GM21367 (cell line): ENCODE measurements around the gene TRIM7.
A peak's percentile ranks its signal among the peaks of the same experiment; 100 is the strongest.
"Not testable (repeated sequence)": the region's sequence is repeated elsewhere in the genome, so short reads cannot be mapped to it uniquely, and the experiment has no call there.

Source experiments
- ATAC-seq: cut with Tn5 transposase; IDR thresholded peaks from one replicate; pipeline ENCODE4 v1.9.1; 2021; ENCODE audit not compliant: unreplicated experiment

TRIM7 gene

DNA sequence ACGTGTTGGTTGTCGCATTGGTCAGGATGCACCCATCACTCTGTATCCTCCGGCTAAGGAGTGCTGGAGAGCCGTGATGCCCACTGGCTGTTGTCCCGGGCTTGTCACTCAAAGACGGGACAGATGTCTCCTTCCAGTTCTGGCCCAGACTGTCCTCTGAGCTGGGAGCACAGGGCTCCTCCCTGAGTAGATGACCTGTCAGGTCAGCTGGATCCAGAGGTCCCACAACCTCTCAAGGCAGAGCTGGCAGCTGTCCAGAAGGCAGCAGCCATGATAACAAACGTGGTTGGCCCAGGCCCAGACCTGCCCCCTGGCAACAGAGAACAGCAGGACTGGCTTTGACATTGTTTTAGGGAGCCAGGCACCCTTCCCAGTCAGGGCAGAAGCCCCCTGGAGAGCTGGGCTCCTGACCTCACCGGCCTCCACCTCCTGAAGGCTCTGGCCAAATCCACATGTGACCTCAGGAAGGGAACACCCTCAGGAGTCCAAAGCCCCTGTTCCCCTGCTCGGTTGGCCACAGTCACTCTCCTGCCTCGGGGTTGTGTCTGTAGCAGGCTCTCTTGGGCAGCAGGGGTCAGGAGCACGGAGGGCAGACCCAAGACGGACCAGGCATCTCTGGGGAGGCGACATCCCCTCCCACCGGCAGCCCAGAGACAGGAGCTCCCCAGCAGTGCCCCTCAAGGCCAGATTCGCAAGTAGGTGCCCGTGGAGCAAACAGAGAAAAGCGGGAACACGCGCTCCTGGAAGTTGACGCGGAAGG, 10.3 kb downstream of the TRIM7 start:
- no peak for ATAC-seq

GRCh38 chr5:181193656-181194055, 11.3 kb downstream of the TRIM7 start:
- ATAC-seq, result no peak

GRCh38 chr5:181192337-181193046, 12.5 kb downstream of the TRIM7 start:
- no peak for ATAC-seq

DNA sequence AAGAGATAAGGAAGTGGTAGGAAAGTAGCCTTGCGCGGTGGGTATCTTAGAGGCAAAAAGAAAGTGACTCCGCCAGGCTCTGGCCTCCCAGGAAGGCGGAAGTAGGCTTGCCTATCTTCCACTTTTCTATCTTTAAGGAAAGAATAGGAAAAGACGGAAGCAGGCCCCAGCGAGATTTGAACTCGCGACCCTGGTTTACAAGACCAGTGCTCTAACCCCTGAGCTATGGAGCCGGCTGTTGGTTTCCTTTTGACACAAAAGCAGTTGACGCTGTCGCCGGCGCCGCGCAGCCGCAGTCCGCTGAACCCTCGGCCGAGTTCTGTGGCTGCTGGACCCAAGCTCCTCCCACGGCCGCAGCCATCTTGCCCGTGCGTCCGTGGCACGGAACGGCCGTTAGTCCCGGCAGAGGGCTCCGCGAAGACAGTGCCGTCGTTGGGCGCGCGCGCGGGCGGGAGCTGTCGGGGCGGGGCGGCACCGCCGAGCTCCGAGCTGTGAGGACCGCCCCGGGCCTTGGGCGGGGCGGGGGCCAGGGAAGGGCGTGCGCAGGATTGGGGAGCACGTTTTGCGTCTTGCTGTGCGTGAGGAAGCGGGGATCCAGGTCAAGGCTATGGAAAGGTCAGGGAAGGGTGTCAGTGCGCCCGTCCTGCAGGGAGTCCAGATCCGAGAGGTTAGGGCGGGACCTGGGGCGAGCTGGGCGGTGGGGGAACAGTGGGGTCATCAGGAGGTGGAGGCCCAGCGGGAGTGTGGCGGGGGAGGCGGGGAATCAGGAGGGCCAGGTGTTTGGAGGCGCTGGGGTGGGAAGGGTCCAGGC, 13.3 kb downstream of the TRIM7 start:
- peak; percentile 56 for ATAC-seq

DNA sequence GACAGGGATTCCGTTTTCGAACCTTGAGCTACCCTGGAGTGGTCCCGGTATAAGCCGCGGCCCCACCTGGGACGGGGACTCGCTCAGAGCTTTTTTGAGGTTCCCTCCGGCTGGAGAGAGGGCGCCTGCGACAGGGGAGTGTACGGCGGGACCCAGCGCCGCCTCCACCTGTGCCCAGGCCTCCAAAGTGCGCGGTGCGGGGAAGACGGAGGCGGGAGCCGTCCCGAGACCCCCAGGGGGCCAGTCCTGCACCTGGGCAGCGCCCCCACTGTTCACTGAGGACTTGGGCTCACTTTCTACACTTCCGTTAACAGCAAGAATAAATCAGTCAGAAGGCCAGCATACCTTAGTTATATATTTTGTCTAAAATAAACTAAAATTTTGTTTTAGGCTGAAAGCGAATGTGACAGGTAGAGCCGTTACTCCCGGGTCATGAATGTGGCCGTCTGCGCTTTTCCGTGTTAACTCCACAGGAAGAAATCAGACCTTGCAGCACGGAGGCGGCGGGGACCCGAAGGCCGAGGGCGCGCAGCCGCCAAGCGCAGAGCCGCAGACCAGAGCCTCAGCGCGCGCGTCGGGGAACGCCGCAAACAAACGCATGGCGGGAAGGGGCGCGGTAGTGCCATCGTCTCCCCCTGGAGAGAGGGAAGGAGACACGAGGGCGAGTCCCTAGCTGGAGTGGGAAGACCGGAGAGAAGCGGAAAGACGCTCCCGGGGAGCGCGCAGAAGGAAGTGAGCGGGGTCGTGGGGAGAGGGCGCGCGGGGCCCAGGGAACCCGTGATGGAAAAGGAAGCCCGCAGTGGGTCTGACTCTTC, 14.1 kb downstream of the TRIM7 start:
- ATAC-seq, result no peak

- no peak for ATAC-seq
Observed at GRCh38 chr5:181189962-181190710, 14.9 kb downstream of the TRIM7 start.

GRCh38 chr5:181189363-181189961, 15.5 kb downstream of the TRIM7 start:
- ATAC-seq, result no peak

DNA sequence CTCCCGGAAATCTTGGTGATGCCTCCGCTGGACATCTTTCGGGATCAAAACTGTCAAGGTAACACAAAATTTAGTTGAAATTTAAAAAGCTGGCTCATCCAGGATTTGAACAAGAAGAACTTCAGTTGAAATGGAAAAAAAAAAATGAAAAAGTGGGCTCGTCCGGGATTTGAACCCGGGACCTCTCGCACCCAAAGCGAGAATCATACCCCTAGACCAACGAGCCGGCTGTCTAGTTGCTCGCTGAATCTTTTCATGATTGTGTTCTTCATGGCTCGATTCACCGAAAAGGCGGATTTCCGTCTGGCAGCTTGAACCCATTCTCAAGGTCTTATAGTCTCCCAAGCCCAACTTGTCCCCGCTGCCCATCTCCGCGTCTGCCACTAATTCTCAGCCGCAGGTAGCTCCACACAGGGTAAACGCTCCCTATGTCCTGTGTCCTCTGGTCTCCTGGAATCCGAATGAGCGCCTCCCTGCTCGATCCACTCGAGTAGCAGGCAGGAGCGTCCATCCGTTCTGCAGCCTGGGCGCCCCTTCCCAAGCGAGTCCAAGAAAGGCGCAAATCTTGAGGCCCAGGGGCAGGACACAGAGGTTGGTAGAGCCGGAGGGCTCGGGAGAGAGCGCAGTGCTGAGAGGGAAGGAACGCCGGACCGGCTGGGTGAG, 16.2 kb downstream of the TRIM7 start:
- ATAC-seq, result no peak

DNA sequence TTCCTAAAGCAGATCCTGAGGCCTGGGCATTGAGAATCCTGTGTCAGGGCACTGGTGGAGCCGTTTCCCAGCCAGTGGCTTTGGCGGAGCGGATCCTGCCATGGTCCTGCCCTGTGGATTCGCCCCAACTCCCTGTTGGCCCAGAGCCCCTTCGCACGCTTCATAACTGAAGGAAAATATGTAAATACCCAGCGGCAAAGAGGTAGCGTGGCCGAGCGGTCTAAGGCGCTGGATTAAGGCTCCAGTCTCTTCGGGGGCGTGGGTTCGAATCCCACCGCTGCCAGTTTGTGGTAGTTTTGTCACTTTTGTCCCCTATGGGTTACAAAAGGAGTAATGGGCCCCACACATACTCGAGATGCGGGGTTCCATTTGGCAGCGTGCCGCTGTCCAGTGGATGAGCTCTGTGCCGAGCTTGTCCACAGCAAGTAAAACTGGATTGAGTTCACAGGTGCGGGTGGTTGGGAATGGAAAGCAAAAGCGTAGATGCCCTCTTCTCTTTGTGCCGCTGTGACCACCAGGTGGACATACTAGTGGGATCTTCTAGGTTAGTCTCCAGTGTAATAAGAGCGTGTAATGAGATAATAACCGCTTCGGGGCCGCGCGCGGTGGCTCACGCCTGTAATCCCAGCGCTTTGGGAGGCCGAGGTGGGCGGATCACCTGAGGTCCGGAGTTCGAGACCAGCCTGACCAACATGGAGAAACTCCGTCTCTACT, 17.3 kb downstream of the TRIM7 start:
- ATAC-seq, result no peak

GRCh38 chr5:181186986-181187499, 18.0 kb downstream of the TRIM7 start:
- ATAC-seq, result no peak

- ATAC-seq, result no peak
Observed at GRCh38 chr5:181186022-181186421, 19.0 kb downstream of the TRIM7 start.

DNA sequence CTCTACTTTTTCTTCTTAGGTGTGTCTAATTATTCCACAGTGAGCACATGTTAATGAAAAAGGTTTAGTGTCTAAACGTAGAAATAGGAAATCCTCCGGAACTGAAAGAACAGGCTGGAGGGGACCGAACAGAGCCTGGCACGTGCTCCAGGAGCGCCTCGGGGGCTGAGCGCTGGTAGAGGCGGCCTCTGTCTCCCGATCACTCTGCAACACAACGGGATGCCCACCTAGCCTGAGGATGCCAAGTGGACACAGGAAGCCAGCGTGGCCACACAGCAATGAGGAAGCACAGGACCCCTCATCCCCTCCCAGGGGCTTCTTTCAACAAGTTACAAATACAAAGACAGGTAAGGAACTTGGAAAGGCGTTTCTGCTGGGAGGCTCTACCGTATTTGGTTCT, 19.4 kb downstream of the TRIM7 start:
- no peak for ATAC-seq

DNA sequence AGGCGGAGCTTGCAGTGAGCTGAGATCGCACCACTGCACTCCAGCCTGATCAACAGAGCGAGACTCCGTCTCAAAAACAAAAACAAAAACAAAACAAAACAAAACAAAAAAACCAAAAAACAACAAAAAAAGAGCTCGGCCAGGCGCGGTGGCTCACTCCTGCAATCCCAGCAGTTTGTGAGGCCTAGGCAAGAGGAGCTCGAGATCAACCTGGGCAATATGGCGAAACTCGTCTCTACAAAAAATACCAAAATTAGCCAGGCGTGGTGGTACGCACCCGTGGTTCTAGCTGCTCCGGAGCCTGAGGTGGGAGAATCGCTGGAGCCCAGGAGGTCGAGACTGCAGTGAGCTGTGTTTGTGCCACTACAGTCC, 20.2 kb downstream of the TRIM7 start:
- ATAC-seq, result no peak

DNA sequence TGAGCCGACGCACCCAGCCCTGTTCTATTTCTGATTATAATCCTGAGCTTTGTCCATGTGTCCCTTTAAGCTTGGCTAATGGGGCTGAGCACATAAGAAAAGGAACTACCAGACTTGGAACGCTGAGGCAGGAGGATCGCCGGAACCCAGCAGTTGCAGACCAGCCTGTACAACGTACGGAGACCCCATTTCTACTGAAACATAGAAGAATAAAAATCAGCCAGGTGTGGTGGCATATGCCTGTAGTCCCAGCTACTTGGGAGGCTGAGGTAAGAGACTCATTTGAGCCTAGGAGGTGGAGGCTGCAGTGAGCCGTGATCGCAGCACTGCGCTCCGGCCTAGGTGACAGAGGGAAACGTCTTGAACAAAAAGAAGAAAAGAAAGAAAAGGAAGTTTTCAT, 22.3 kb downstream of the TRIM7 start:
- ATAC-seq, result no peak

DNA sequence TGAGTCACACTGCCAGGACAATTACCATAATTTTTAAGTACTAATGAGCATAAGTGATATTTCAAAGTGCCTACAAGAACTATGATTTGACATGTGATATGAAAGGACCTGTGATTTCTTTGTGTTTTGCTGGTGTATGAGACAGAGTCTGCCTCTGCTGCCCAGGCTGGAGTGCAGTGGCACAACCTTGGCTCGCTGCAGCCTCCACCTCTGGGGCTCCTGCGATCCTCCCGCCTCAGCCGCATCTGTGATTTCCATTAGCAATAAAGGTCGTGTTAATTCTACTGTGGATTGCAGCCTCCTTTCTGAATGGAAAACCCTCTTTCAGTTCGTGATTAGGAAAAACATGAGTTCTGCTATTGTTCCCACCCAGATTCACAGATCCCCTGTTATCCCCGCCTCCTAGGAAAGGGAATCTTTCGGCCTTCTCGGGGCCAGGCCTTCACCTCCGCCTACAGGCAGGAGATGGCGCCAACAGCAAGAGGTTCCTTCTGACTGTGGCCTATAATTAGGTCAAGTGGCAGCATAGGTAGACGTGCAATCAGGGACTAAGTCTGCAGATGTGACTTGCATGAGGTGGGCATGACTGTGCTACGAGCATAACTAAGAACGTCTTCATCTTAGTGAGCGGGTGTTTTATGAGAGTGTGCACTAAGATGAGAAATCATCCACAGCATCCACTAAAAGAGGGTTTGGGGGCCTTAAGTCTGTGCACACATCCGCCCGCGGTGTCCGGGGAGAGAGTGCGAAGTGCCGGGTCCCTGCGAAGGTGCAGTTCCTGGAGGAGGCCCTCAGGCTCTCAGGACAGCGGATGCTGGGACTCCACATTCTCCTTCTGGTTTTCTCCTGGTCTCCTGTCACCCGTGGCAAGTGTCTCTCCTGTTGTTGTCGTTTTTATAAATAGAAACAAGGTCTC, 23.1 kb downstream of the TRIM7 start:
- peak; percentile 56 for ATAC-seq

GRCh38 chr5:181177559-181177958, 27.4 kb downstream of the TRIM7 start:
- not testable (repeated sequence) for ATAC-seq

DNA sequence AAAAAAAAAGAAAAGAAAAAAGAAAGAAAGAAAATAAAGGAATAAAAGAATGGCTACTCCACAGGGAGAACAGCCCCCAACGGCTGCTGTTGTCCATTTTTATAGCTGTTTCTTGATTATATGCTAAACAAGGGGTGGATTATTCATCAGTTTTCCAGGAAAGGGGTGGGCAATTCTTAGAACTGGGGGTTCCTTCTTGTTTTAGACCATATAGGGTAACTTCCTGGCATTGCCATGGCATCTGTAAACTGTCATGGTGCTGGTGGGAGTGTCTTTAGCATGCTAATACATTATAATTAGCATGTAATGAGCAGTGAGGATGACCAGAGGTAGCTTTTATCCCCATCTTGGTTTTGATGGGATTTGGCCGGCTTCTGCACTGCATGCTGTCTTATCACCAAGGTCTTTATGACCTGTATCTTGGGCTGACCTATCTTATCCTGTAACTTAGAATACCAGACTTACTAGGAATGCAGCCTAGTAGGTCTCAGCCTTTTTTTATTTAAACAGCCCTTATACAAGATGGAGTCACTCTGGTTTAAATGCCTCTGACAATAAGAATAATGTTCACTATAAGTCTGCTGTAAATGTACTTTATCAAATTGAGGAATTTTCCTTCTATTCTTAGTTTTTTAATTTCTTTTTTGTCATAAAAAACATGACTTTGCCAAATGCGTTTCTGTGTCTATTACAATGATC, 28.6 kb downstream of the TRIM7 start:
- ATAC-seq, result no peak
